Calu3 (cell line): Measurements from ENCODE around the gene RASSF7. TPM values are rescaled to one million over a fixed set of nuclear protein-coding genes. Genes with fewer than 3 reads are reported as not detected.
A peak's percentile ranks its signal among the peaks of the same experiment; 100 is the strongest.
"Not testable (repeated sequence)": the region's sequence is repeated elsewhere in the genome, so short reads cannot be mapped to it uniquely, and the experiment has no call there.

ENCODE experiments used
- BruUV-seq: library from RNA; stranded (reverse); fragments of 400-500 nt; replicated peaks from 2 replicates; lab custom pipeline; 2021; lab: Mats Ljungman, UMichigan
- CTCF ChIA-PET: fragments of 300-600 bp; sonication (Branson Sonifier 250); formaldehyde crosslinking; loops from one replicate; lab custom pipeline; 2022; ENCODE audit warnings: antibody characterized with exemption; lab: Charles Lee
- DNase-seq: peaks from one replicate; pipeline ENCODE4 v3.0.0; 2022
- H3K27ac Mint-ChIP-seq: one replicate; pipeline ENCODE4 v1.8.0; 2022; ENCODE audit warnings: mixed read lengths; ENCODE audit not compliant: unreplicated experiment
- H3K27me3 Mint-ChIP-seq: one replicate; pipeline ENCODE4 v1.8.0; 2022; ENCODE audit warnings: mixed read lengths; ENCODE audit not compliant: unreplicated experiment
- H3K36me3 Mint-ChIP-seq: one replicate; pipeline ENCODE4 v1.8.0; 2022; ENCODE audit warnings: mild to moderate bottlenecking, moderate library complexity, mixed read lengths; ENCODE audit not compliant: insufficient read depth, unreplicated experiment
- H3K4me1 Mint-ChIP-seq: one replicate; pipeline ENCODE4 v1.8.0; 2022; ENCODE audit warnings: mild to moderate bottlenecking, low read depth, mixed read lengths; ENCODE audit not compliant: unreplicated experiment
- H3K4me3 Mint-ChIP-seq: one replicate; pipeline ENCODE4 v1.8.0; 2022; ENCODE audit warnings: mild to moderate bottlenecking, low read depth, moderate library complexity, mixed read lengths; ENCODE audit not compliant: unreplicated experiment
- H3K9me3 Mint-ChIP-seq: one replicate; pipeline ENCODE4 v1.8.0; 2022; ENCODE audit warnings: low read depth, mixed read lengths; ENCODE audit not compliant: unreplicated experiment
- intact Hi-C: fragments of 100-400 bp; cut with micrococcal nuclease; formaldehyde crosslinking; loops from one replicate; pipeline ENCODE4 v1.10.0; 2022; ENCODE audit not compliant: unreplicated experiment
- total RNA-seq: library from RNA; stranded (reverse); gene quantifications from 2 replicates; pipeline ENCODE4 v1.2.3, GENCODE V29; 2022
- TF ChIP-seq, protein P1 (sequence below): fragments of 200-600 bp; IDR thresholded peaks from one replicate; pipeline ENCODE4 v1.8.0; 2022; ENCODE audit warnings: antibody characterized with exemption; ENCODE audit not compliant: unreplicated experiment

Gene RASSF7
- total RNA-seq, 1 experiment from 2014 or later, result 93.3 TPM

DNA sequence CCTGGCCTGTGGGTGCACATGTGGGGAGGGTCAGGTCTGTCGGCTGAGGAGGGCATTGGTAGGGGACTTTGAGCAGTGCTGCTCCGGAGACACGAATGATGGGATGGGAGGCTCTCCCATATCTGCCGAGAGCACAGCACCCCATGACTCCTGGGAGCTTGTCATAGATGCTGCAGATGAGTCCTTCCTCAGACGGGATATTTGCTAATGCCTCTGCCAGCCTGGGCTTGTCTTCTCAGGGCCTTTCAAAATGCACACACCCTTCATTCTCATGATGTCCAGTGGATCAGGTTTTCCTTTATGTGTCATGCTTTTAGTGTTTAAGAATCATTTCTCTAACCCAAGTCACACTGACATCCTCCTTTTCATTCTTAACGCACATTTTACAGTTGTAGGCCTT lies 45.6 kb upstream of the RASSF7 start:
- no peak overlapping the region for H3K4me3 Mint-ChIP-seq
- no peaks in the 10 kb centered on the region for H3K9me3 Mint-ChIP-seq
- peaks cover 27% of the 10 kb centered on the region for H3K36me3 Mint-ChIP-seq
- CTCF ChIA-PET, result no interaction called here
- intact Hi-C loops, result loop anchor here (5.0 to 10.0 kb wide), 2 partner anchors 158 to 310 kb away; partner anchors contain the start of genes BET1L and RIC8A
- no peak overlapping the region for H3K27ac Mint-ChIP-seq
- no peak for DNase-seq
- no TSS peak for BruUV-seq
- TF ChIP-seq, protein P1, sequence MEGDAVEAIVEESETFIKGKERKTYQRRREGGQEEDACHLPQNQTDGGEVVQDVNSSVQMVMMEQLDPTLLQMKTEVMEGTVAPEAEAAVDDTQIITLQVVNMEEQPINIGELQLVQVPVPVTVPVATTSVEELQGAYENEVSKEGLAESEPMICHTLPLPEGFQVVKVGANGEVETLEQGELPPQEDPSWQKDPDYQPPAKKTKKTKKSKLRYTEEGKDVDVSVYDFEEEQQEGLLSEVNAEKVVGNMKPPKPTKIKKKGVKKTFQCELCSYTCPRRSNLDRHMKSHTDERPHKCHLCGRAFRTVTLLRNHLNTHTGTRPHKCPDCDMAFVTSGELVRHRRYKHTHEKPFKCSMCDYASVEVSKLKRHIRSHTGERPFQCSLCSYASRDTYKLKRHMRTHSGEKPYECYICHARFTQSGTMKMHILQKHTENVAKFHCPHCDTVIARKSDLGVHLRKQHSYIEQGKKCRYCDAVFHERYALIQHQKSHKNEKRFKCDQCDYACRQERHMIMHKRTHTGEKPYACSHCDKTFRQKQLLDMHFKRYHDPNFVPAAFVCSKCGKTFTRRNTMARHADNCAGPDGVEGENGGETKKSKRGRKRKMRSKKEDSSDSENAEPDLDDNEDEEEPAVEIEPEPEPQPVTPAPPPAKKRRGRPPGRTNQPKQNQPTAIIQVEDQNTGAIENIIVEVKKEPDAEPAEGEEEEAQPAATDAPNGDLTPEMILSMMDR, result no peak
- no peaks in the 10 kb centered on the region for H3K27me3 Mint-ChIP-seq
- H3K4me1 Mint-ChIP-seq, result no peaks in the 10 kb centered on the region

DNA sequence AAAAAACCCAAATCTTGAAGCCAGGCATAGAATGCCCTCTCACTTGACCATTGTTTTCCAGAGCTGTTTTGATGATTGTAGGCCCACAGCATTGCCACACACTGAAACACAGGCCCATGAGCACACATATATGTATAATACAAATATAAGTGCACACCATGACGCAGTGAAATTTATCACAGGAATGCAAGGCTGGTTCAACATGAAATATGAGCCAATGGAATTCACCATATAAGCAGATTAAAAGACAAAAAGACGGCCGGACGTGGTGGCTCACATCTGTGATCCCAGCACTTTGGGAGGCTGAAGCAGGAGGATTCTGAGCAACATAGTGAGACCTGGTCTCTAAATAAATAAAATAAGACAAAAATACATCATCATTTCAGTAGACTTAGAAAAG lies 44.4 kb upstream of the RASSF7 start:
- CTCF ChIA-PET, result no interaction called here
- Mint-ChIP-seq H3K4me3 (no peak overlapping the region), H3K36me3 (peaks cover 27% of the 10 kb centered on the region), H3K9me3 (no peaks in the 10 kb centered on the region), H3K4me1 (no peaks in the 10 kb centered on the region), H3K27ac (no peak overlapping the region), H3K27me3 (no peaks in the 10 kb centered on the region)
- intact Hi-C loops, result loop anchor here (5.0 to 10.0 kb wide), 2 partner anchors 159 to 312 kb away; partner anchors contain the start of genes BET1L and RIC8A
- TF ChIP-seq, protein P1, result no peak
- no peak for DNase-seq
- no TSS peak for BruUV-seq

DNA sequence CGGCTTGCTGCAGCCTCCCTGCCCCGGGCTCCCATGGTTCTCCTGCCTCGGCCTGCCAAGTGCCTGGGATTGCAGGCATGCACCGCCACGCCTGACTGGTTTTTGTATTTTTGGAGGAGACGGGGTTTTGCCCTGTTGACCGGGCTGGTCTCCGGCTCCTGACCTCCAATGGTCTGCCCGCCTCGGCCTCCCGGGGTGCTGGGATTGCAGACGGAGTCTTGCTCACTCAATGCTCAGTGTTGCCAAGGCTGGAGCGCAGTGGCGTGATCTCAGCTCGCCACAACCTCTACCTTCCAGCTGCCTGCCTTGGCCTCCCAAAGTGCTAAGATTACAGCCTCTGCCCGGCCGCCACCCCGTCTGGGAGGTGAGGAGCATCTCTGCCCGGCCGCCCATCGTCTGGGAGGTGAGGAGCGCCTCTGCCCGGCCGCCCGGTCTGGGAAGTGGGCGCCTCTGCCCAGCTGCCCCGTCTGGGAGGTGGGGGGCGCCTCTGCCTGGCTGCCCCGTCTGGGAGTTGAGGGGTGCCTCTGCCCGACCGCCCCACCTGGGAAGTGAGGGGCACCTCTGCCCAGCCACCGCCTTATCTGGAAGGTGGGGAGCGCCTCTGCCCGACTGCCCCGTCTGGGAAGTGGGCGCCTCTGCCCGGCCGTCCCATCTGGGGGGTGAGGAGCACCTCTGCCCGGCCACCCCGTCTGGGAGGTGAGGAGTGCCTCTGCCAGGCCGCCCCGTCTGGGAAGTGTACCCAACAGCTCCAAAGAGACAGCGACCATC lies 43.7 kb upstream of the RASSF7 start:
- H3K4me1 Mint-ChIP-seq, DNase-seq, H3K4me3 Mint-ChIP-seq, H3K27me3 Mint-ChIP-seq, H3K9me3 Mint-ChIP-seq, CTCF ChIA-PET, H3K27ac Mint-ChIP-seq, BruUV-seq: not testable (repeated sequence)
- H3K36me3 Mint-ChIP-seq, result peaks cover 27% of the 10 kb centered on the region
- intact Hi-C loops, result loop anchor here (5.0 to 10.0 kb wide), 2 partner anchors 160 to 312 kb away; partner anchors contain the start of genes BET1L and RIC8A

DNA sequence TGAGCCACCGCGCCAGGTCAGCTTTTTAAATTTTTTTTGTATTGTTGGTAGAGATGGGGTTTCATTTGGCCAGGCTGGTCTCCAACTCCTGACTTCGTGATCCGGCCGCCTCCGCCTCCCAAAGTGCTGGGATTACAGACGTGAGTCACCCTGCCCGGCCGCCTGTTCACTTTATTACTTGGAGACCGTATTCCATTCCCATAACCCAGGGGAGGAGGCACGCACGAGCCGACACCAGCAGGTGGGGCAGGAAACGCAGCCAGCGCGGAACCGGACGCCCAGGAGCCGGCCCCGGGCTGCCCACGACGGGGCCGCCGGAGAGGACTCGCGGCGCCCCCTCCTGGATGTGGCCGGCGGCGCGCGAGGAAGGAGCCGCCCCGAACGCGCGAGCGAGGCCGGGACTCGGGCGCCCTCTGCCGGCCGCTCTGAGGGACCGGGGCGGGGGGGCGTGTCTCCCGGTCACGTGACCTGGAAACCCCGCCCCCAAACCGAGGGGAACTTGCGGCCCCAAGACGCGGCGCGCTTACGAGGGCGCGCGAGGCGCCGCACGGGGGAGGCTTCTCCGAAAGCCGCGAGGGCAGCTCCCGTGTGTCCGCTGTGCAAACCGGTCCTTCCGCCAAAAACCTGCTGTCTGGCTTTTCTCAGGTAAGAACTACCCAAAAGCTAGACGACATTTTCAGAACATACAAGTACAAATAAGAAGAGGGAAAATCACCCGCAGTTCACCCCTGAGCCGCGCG lies 42.1 kb upstream of the RASSF7 start:
- DNase-seq, result peak; percentile 93
- peak overlapping the region; percentile 30 for H3K4me3 Mint-ChIP-seq
- CTCF ChIA-PET, result interaction anchor here (0.6 to 0.7 kb wide), 4 partner anchors 12 to 303 kb away, joined by 3 to 6 read pairs (median 3); partner anchors contain the start of gene HRAS
- peak overlapping the region; percentile 31 for H3K27ac Mint-ChIP-seq
- intact Hi-C loops, result loop anchor here (5.0 to 10.0 kb wide), 2 partner anchors 161 to 314 kb away; partner anchors contain the start of genes BET1L and RIC8A
- no peaks in the 10 kb centered on the region for H3K4me1 Mint-ChIP-seq
- H3K36me3 Mint-ChIP-seq, result peaks cover 21% of the 10 kb centered on the region
- TF ChIP-seq, protein P1, result peak; percentile 94
- H3K27me3 Mint-ChIP-seq, result no peaks in the 10 kb centered on the region
- no peaks in the 10 kb centered on the region for H3K9me3 Mint-ChIP-seq
- BruUV-seq, result no TSS peak
